HG03066 (cell line): ENCODE data around the gene DDR2.
"Not testable (repeated sequence)": the region's sequence is repeated elsewhere in the genome, so short reads cannot be mapped to it uniquely, and the experiment has no call there.

Experiments used
- ATAC-seq: cut with Tn5 transposase; IDR thresholded peaks from one replicate; pipeline ENCODE4 v1.9.1; 2021; ENCODE audit warnings: low read depth; ENCODE audit not compliant: unreplicated experiment

Gene DDR2

DNA sequence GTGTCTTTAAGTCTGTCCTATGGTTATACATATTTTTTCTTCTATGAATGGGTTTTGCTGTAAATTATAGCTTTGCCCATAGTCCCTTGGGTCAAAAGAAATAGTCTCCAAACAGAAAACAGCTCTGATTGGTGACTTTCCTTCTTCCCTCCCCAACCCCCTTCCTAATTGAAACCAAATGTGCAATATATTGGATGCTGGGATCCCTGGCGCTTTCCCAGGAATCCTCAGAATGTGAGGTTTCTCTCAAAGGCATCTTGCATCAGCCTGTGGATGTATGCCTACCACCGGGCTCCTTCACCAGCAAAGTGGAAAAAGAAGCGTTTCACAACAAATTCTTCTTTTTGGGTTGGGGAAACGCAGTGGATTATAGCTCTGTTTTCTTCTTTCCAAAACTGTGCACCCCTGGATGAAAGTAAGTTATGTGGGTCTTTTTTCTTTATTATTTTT lies at the start of gene DDR2:
DDR2 (plus strand) TSS at position 248 of the 450 bp plus-strand sequence. CDS start 86,600 bp downstream, outside the sequence.
- ATAC-seq, result no peak

DNA sequence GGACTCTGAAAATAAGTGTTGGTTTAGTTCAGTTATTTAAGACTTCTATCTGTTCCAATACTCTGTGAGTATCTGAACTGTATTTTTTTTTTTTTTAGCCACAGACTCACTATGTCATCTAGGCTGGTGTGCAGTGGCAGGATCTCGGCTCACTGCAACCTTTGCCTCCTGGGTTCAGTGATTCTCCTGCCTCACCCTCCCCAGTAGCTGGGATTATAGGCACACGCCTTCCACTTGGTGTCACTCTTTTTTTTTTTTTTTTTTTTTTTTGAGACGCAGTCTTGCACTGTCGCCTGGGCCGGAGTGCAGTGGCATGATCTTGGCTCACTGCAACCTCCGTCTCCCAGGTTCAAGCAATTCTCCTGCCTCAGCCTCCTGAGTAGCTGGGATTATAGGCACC lies 49.4 kb upstream of the DDR2 start:
- not testable (repeated sequence) for ATAC-seq

DNA sequence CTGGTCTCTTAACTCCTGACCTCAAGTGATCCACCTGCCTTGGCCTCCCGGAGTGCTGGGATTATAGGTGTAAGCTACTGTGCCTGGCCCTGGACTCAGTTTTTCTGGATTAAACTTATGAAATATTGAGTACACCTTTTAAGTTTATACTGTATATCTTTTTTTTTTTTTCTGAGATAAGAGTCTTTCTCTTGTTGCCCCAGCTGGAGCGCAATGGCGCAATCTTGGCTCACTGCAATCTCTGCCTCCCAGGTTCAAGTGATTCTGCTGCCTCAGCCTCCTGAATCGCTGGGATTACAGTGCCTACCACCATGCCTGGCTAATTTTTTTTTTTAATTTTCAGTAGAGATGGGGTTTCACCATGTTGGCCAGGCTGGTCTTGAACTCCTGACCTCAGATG lies 47.2 kb upstream of the DDR2 start:
- not testable (repeated sequence) for ATAC-seq

DNA sequence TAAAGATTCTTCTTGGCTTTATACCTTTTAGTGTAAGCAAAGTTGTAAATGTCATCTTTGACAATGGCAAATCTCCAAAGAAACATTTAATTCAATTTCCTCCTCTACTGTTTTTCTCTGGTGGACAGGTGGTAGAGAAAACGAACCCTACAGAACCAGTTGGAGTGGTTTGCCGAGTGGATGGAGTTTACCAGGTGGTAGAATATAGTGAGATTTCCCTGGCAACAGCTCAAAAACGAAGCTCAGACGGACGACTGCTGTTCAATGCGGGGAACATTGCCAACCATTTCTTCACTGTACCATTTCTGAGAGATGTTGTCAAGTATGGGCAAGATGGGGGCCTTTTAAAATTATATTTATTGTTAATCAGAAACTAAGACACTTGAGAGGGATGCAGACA lies 44.9 kb upstream of the DDR2 start:
- no peak for ATAC-seq

DNA sequence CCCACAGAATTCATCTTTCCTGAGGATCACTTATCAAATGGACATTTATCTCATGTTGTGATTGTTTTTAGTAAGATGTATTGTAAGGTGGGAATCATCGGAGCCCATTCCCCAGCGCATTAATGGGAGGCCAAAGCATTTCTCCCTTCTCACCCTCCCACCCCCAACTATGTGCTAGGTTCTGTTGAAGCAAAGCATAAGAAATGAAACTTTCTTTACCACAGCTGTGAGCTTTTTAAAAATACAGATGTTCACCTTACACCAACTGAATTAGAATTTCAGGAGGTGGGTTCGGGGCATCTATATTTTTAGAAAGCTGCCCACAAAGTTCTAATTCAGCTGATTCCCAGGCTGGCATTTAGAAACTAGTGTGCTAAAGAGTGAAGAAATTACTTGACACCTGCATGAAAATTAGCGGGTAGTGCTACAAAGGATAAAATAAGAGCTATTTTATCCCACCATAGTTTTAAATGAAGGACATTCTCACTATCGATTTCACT lies 44.5 kb upstream of the DDR2 start:
- no peak for ATAC-seq

DNA sequence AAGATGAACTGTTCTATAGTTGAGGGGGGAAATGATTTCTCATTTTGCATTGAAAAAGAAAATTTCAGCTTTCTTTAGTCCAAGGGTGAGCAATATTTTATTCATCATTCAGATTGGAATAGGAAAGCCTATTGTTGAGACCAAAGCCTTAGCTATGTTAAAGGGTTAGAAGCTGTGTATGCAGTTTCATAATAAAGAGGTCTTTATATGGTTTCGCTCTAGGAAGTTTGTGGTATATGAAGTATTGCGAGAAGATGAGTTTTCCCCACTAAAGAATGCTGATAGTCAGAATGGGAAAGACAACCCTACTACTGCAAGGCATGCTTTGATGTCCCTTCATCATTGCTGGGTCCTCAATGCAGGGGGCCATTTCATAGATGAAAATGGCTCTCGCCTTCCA lies 42.2 kb upstream of the DDR2 start:
- no peak for ATAC-seq

DNA sequence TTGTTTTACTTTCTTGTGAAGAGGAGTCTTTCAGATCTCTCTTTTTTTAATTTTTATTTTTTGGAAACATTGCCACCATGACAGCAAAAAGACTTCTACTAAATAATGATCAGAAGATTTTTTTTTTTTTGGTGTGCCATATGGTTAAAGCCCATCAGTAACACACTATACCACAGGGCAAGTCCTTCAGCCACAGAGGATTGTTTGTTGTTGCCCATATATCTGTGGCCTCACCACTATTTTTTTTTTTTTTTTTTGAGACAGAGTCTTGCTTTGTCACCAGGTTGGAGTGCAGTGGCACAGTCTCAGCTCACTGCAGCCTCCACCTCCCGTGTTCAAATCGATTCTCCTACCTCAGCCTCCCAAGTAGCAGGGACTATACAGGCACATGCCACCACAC lies 41.6 kb upstream of the DDR2 start:
- ATAC-seq, result no peak

DNA sequence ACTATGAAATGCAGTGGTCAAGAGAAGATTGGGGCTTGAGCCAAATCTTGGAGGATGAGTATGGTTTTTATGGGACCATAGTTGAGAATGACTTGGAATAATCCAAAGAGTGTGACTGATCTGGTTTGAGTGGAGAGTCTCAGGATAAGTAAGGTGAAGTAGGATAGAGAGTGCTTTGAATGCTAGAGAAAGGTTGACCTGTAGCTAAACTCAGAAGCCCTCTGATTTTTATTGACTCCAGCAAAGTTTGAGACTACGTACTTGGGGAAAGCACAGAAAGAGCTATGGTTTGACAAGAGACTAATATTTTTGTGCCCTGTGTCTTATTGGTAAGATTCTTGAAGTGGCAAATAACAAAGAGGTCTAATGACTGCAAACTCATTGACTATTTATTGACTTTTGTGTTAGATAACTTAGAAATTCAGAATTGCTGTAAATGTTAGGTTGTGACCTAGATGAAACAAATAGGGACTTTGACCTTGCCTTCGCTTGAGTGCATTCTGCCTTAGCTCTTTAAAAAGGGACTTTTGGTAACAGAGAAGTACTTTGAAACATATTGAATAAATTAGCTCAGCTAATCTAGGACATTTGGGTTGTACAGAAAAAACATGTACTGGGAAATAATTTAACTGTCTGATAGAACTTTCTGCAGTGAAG lies 35.6 kb upstream of the DDR2 start:
- ATAC-seq, result no peak

DNA sequence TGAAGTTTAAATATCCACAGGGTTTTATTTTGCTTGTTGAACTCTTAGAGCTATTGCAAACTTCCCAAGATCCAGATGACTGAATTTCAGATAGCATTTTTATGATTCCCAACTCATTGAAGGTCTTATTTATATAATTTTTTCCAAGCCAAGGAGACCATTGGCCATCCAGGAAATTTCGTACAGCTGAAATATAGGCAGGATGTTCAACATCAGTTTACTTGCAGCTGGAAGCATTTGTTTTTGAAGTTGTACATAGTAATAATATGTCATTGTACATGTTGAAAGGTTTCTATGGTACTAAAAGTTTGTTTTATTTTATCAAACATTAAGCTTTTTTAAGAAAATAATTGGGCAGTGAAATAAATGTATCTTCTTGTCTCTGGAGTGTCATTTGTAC lies 32.8 kb upstream of the DDR2 start:
- no peak for ATAC-seq

DNA sequence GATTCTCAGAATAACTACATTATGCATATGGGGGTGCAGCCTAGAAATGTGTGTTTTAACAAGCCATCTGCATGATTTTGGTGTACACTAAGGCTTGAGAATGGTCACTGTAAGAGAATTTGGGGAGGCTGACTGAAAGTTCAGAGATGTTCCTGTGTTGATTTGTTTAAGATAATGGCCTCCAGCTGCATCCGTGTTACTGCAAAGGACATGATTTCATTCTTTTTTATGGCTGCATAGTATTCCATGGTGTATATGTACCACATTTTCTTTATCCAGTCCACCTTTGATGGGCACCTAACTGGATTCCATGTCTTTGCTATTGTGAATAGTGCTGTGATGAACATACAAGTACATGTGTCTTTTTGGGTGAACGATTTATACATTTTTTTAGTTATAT lies 29.1 kb upstream of the DDR2 start:
- ATAC-seq, result not testable (repeated sequence)

DNA sequence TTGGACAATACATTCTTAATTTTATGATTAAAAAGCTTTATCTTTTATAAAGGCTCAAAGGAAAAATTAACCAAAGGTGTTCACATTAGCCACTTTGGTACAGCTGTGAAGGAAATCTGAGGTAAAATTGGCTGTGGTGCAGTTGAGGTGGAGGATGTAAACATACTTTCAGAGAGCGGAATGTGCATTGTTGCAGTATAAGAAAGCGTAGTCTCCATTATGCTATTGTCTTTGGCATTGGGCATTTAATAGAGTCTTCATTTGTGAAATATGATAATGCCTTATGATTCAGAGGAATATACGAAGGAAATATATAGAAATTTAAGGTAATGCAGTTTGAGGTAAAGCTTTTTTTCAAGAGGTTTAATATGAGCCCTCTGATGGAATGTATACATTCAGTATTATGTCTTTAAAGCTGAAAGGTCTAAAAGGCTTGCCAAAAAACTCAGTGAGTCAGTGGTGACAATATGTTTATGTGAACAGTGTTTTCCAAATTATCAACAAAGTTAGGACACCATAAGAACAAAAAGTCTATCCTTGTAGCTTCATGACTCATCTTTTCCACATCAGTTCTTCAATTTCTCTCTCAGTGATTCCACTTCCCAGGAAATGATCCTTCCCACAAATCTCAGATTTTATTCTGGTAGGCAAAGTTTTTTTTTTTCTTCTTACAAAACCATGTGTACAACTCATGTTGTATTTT lies 26.9 kb upstream of the DDR2 start:
- ATAC-seq, result no peak

DNA sequence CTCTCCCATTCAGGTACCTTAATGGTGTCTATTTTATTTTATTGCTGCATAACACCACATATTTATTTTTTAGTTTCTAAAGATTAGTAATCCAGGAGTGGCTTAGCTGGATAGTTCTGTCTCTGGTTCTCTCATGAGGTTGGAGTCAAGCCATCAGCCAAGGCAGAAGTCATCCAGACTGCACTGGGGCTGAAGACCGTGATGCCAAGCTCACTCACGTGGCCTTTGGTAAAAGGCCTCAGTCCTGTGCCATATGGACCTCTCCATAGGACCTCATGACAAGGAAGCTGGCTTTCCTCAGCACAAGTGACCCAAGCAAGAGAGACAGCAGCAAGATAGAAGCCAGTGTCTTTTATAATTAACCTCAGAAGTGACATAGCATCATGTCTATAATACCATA lies 23.0 kb upstream of the DDR2 start:
- ATAC-seq, result no peak

DNA sequence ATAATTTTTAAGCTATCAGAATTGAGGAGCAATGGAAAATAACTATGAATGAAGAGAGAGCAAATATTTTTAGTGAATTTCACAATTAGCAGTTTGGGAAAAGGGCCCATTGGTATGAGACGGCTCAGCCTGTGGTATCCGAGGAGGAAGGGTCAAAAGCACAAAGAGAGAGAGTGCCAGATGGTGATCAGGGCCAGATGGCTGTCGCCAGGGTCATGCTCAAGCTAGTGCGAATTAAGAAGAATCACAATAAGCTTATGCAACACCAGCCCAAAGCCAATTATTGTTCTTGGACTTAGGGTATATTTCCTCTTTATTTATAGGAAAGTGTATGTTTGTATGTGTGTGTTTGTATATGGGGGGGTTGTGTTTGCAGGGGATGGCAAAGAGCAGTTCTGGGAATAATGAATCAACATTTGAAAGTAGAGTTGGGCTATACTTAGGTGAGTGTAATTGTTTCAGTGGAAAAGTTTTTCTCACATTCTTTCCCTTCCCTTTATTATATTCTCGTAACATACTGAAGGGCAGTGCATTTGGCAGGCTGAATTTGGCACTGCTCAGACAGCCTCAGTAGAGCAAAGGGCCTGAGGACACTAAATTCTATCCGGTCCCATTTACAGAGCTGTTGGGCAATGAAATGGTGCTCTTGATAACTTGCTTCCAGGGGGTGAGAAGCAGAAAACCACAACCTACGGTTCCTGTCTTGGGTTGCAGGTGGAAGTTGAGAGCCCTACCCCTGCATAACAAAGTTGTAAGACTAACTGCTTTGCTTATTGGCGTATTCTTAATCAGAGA lies 19.5 kb upstream of the DDR2 start:
- no peak for ATAC-seq

DNA sequence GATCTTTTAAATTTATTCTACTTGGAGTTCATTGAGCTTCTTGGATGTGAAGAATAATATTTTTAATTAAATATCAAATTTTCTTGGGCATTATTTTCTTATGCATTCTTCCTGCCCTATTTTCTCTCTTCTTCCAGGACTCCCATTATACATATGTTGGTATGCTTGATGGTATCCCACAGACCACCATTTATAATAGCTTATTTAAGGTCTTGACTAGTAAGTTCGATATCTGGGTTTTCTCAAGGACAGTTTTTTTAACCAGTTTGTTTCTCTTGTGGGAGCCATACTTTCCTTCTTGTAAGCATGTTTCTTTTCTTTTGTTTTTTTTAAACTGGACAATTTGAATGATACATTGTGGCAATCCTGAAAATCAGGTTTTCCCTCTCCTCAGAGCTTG lies 15.4 kb upstream of the DDR2 start:
- no peak for ATAC-seq

DNA sequence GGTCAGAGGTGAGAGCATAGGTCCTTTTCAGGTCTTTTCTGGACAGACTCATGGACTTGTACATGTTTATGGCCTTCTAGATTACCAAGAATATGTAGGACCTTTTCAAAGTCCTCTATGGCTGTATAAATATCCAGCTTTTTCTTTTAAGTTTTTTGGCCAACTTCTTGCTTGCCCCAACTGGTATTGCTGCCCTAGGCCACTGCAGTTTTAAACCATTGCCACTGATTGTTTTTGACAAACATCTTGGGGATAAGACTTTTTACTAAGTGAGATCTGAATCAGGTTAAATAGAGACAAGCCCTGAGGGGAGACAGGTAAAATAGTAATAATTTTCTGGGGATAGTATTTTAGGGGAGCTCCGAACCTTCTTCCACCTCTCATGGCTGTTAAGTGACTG lies 14.8 kb upstream of the DDR2 start:
- no peak for ATAC-seq

DNA sequence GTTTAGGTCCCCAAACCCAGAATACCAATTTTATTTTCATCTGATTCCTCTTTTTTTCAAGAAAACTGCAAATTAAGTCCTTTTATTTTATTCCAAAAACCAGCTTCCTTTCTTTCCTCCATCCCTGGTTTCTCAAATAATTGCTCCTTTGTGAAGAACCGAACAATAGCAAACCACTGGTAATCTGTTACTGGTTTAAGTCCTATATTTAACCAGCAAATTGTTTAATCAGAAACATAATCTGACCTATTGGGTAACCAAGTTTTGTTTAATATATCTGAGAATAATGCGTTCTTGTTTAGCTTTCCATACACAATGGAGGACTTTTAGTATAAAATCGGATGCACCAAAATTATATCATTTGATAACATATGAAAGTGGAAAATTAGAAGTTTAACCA lies 13.2 kb upstream of the DDR2 start:
- no peak for ATAC-seq

DNA sequence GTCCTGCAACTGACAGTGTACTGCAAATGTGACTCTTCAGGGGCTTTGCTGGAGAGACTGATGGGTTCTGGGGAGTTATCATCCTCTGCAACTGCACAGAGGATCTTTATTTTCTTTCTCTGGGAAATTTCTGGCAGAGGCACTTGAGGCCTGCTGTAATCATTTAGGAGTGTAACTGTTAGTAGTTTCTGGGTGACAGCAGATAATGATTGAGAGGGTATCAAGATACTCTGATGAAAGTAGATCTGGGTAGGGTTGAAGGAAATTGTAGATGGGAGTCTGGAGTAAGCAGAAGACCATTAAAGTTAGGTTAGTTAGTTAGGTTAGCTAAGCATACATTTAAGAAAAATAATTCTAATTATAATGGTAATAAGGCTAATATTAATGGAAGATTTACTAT lies 11.0 kb upstream of the DDR2 start:
- no peak for ATAC-seq

DNA sequence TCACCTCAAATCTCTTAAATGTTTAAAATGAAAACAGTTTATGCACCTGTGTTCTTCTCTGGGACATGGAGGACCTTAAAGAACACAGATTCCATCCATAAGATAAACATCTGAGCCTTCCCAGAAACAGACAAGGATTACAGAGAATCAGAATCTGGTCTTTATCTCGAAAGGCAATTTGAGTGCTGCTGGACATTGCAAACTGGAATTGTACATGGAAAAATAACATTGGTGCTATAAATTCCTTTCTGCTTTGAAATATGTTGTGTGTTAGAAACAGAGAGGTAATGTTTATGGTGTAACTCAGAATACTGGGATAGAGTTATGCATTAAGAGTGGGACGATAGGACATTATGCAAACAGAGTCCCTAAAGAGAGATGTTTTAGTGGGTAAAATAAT lies 6.6 kb upstream of the DDR2 start:
- no peak for ATAC-seq

DNA sequence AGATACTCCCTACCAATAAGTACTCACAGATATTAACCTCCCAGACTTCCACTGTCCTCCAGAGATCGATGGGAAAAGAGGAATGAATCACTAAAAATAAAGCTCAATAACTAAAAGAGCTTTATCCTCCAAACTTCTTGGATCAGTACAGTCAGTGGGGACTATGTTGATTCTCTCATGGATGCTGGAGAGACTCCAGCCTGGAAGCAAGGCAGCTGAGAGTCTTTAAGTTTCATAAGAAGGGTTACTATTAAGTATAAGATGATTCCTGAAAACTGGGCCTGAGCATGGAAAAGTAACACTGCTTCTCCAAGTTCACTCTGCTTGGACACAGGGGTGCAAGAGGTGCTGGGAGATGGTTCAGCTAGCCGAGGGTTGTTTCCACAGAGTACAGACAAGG lies 6.2 kb upstream of the DDR2 start:
- no peak for ATAC-seq

DNA sequence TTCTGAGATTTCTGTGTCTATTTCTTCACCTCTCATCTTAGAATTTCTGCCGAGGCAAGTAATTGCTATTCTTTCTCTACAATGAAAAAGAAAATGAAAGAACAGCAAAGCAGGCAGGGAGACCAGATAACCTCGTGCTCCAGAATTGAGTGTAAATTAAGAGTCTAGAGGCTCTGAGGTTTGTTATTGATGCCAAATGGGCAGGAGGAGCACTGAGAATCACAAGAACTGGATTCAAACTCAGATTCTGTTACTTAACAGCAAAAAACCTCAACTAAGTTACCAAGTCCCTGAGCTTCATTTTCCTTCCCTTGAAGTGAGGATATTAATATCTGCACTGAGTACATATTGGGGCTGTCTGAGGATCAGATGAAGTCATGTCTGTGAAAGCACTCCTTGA lies 5.5 kb upstream of the DDR2 start:
- no peak for ATAC-seq

DNA sequence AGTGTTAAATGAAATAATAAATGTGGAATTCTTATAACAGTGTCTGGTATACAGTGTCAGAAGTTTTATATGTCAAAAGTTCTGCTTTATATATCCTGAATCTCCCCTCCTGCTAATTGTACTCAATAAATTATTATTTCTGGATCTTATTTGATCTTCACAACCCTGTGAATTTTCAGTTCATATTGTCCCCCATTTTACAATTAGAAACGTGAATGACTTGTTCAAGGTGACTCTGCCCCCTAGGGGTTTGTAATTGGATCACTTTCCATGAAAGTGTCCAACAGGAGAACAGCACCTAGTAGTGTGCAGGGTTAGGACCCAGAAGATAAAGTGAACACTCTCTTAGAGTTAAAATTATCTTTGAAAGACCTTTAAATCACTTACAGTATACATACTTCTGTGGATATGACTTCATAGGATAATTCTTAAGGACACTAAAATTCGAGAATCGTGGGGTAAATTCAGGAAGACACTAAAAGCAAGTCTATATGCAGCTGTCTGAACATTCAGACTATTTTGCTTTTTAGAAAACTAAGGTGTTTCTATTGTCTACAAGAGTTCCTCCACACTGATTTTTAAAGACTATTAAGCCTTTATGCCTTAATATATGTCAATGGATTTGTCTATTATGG lies 4.5 kb upstream of the DDR2 start:
- ATAC-seq, result no peak
